SU-DHL-6 (cell line): ENCODE results near the gene UNK.

ENCODE experiments used
- H2AFZ ChIP-seq: fragments of 200-600 bp; sonication (generic); 2 replicates; pipeline ENCODE4 v1.6.1; 2014; ENCODE audit warnings: low read depth, mild to moderate bottlenecking, moderate library complexity, mixed read lengths, antibody characterized with exemption, low read length; ENCODE audit not compliant: severe bottlenecking
- H3F3A ChIP-seq: fragments of 200-600 bp; shearing (Covaris generic); 2 replicates; pipeline ENCODE4 v1.6.0; 2016; ENCODE audit warnings: antibody characterized with exemption, mild to moderate bottlenecking; ENCODE audit not compliant: insufficient read depth
- H3K27ac ChIP-seq: fragments of 200-600 bp; sonication (generic); 2 replicates; pipeline ENCODE4 v1.5.1; 2016; ENCODE audit warnings: low read depth, mild to moderate bottlenecking, low read length, moderate library complexity, mixed read lengths
- H3K27me3 ChIP-seq: fragments of 200-600 bp; sonication (generic), shearing (Covaris generic); 2 replicates; pipeline ENCODE4 v1.6.0; 2014; ENCODE audit warnings: mild to moderate bottlenecking, low read length
- H3K36me3 ChIP-seq: fragments of 200-600 bp; sonication (generic); 2 replicates; pipeline ENCODE4 v1.6.1; 2014; ENCODE audit warnings: mild to moderate bottlenecking, low read length, mixed read lengths
- H3K4me2 ChIP-seq: fragments of 300-600, 200-600 bp; shearing (Covaris generic), sonication (generic); 2 replicates; pipeline ENCODE4 v1.6.0; 2014; ENCODE audit warnings: low read length, low read depth, mild to moderate bottlenecking; ENCODE audit not compliant: poor library complexity, severe bottlenecking
- H3K4me3 ChIP-seq: fragments of 200-600 bp; sonication (generic); 2 replicates; pipeline ENCODE4 v1.5.1; 2014; ENCODE audit warnings: antibody characterized with exemption, low read length, mild to moderate bottlenecking, mixed read lengths; ENCODE audit not compliant: insufficient read depth, poor library complexity, severe bottlenecking
- H3K79me2 ChIP-seq: fragments of 200-600 bp; sonication (generic); 2 replicates; pipeline ENCODE4 v1.6.1; 2014; ENCODE audit warnings: mild to moderate bottlenecking, low read length, moderate library complexity; ENCODE audit not compliant: insufficient read depth
- H3K9ac ChIP-seq: fragments of 200-600 bp; sonication (generic); 2 replicates; pipeline ENCODE4 v1.7.0; 2014; ENCODE audit warnings: mild to moderate bottlenecking, low read length
- H3K9me2 ChIP-seq: fragments of 200-600 bp; sonication (generic); replicated peaks from 2 replicates; pipeline ENCODE4 v1.6.1; 2014; ENCODE audit warnings: low read length; ENCODE audit not compliant: insufficient read depth
- H3K9me3 ChIP-seq: fragments of 200-600 bp; sonication (generic); 2 replicates; pipeline ENCODE4 v1.6.1; 2014; ENCODE audit warnings: low read length, mixed read lengths; ENCODE audit not compliant: insufficient read depth
- H4K20me1 ChIP-seq: fragments of 200-600 bp; sonication (generic); 2 replicates; pipeline ENCODE4 v1.6.1; 2014; ENCODE audit warnings: low read depth, mild to moderate bottlenecking, antibody characterized with exemption, low read length, moderate library complexity, mixed read lengths
- CTCF ChIP-seq: fragments of 200-600 bp; sonication (generic); IDR thresholded peaks from one replicate; pipeline ENCODE4 v1.5.1; 2017; ENCODE audit warnings: antibody characterized with exemption, mild to moderate bottlenecking, low read length, moderate library complexity; ENCODE audit not compliant: insufficient read depth, poor library complexity, severe bottlenecking
- EZH2phosphoT487 ChIP-seq: fragments of 200-600 bp; sonication (generic), shearing (Covaris generic); conservative IDR thresholded peaks from 2 replicates; pipeline ENCODE4 v1.6.1; 2018; ENCODE audit warnings: mild to moderate bottlenecking, antibody characterized with exemption, low read length, moderate library complexity, mixed read lengths

The UNK gene

GRCh38 chr17:75784473-75785015 is at the start of gene UNK:
Gene UNK, plus strand, starts transcription at chr17:75784806. Its CDS starts 75 bp downstream, at chr17:75784881.
- H3K4me2 ChIP-seq: peak within 1 kb of the TSS; percentile 97
- H3F3A ChIP-seq: peaks cover 46% of the 10 kb centered on the region
- H3K9me2 ChIP-seq: no peaks in the 10 kb centered on the region
- H4K20me1 ChIP-seq: no peaks in the 10 kb centered on the region
- peak within 1 kb of the TSS; percentile 73 for H3K4me3 ChIP-seq
- H3K9me3 ChIP-seq: 0 out of 2 replicates have a peak, but pooled peaks cover 3% of the 10 kb centered on the region
- peaks cover 45% of the 10 kb centered on the region for H3K79me2 ChIP-seq
- no peaks in the 10 kb centered on the region for H3K36me3 ChIP-seq
- no peaks in the 10 kb centered on the region for H3K27me3 ChIP-seq
- peak within 1 kb of the TSS; percentile 67 for H2AFZ ChIP-seq
- TF ChIP-seq EZH2phosphoT487 (no peak), CTCF (no peak)
- peak within 1 kb of the TSS; percentile 96 for H3K27ac ChIP-seq
- H3K9ac ChIP-seq: peak within 1 kb of the TSS; percentile 98

- H3K9me2 ChIP-seq: no peaks in the 10 kb centered on the region
- no peak overlapping the region for H2AFZ ChIP-seq
- H3K79me2 ChIP-seq: no peaks in the 10 kb centered on the region
- no peak overlapping the region for H3K9ac ChIP-seq
- no peaks in the 10 kb centered on the region for H4K20me1 ChIP-seq
- no peaks in the 10 kb centered on the region for H3K27me3 ChIP-seq
- no peaks in the 10 kb centered on the region for H3K9me3 ChIP-seq
- no peaks in the 10 kb centered on the region for H3K36me3 ChIP-seq
- no peaks in the 10 kb centered on the region for H3F3A ChIP-seq
- H3K4me3 ChIP-seq: no peak overlapping the region
- no peak overlapping the region for H3K4me2 ChIP-seq
- H3K27ac ChIP-seq: no peak overlapping the region
- TF ChIP-seq CTCF: no peak
- no peak for TF ChIP-seq EZH2phosphoT487
Measured at GRCh38 chr17:75736173-75736835, 48.3 kb upstream of the UNK start.

- no peak for TF ChIP-seq CTCF
- no peak for TF ChIP-seq EZH2phosphoT487
- H2AFZ ChIP-seq: no peak overlapping the region
- H3K4me3 ChIP-seq: no peak overlapping the region
- no peak overlapping the region for H3K4me2 ChIP-seq
- H3K9me3 ChIP-seq: no peaks in the 10 kb centered on the region
- no peaks in the 10 kb centered on the region for H3K79me2 ChIP-seq
- no peaks in the 10 kb centered on the region for H3K9me2 ChIP-seq
- no peaks in the 10 kb centered on the region for H3K27me3 ChIP-seq
- H3F3A ChIP-seq: no peaks in the 10 kb centered on the region
- H3K27ac ChIP-seq: no peak overlapping the region
- no peak overlapping the region for H3K9ac ChIP-seq
- no peaks in the 10 kb centered on the region for H3K36me3 ChIP-seq
- H4K20me1 ChIP-seq: no peaks in the 10 kb centered on the region
Measured at GRCh38 chr17:75737133-75737962, 47.3 kb upstream of the UNK start.
